Immature natural killer cell (primary cell): ENCODE results near the gene HOXD10. TPM values are rescaled to one million over a fixed set of nuclear protein-coding genes. Genes with fewer than 3 reads are reported as not detected.
A peak's percentile ranks its signal among the peaks of the same experiment; 100 is the strongest.

ENCODE experiments used
- DNase-seq, 3 donors: peaks; one replicate each; pipeline ENCODE4 v3.0.0; 2022; ENCODE audit warnings: mixed read lengths in 1 of 3
- H3K27ac Mint-ChIP-seq, 6 donors: one replicate each; pipeline ENCODE4 v1.8.0; 2020; ENCODE audit warnings: mixed read lengths in 6 of 6, mild to moderate bottlenecking in 5 of 6, inconsistent platforms in 4 of 6, moderate library complexity in 3 of 6
- H3K27me3 Mint-ChIP-seq, 3 donors: one replicate each; pipeline ENCODE4 v1.8.0; 2020 to 2021; ENCODE audit warnings: low read depth in 3 of 3, mild to moderate bottlenecking in 3 of 3, mixed read lengths in 3 of 3, moderate library complexity in 3 of 3, inconsistent platforms in 1 of 3
- H3K36me3 Mint-ChIP-seq, 3 donors: one replicate each; pipeline ENCODE4 v1.8.0; 2020; ENCODE audit warnings: mixed read lengths in 3 of 3, inconsistent platforms in 2 of 3, mild to moderate bottlenecking in 2 of 3
- H3K4me1 Mint-ChIP-seq, 2 donors: one replicate each; pipeline ENCODE4 v1.8.0; 2020; ENCODE audit warnings: inconsistent platforms in 2 of 2, mild to moderate bottlenecking in 2 of 2, mixed read lengths in 2 of 2, moderate library complexity in 1 of 2
- H3K4me3 Mint-ChIP-seq, 5 donors: one replicate each; pipeline ENCODE4 v1.8.0; 2020; ENCODE audit warnings: mild to moderate bottlenecking in 5 of 5, mixed read lengths in 5 of 5, inconsistent platforms in 3 of 5, moderate library complexity in 3 of 5
- H3K9me3 Mint-ChIP-seq, 6 donors: one replicate each; pipeline ENCODE4 v1.8.0; 2020; ENCODE audit warnings: mild to moderate bottlenecking in 6 of 6, mixed read lengths in 6 of 6, inconsistent platforms in 4 of 6, moderate library complexity in 3 of 6
- polyA plus RNA-seq, 3 donors: library from polyadenylated mRNA; unstranded; fragments of 300-500 nt; fragmentation: Illumina TruSeq; gene quantifications; one replicate each; pipeline ENCODE4 v1.2.3, GENCODE V29; 2021

The HOXD10 gene
- polyA plus RNA-seq, 3 donors from 2014 or later: not detected

- Mint-ChIP-seq H3K4me1 (no peaks in the 10 kb centered on the region), H3K4me3 (no peak overlapping the region), H3K36me3 (no peaks in the 10 kb centered on the region), H3K27ac (no peak overlapping the region), H3K27me3 (peaks cover 27 to 43% (median 35%) of the 10 kb centered on the region in 3 donors), H3K9me3 (peaks cover 0 to 5% (median 0%) of the 10 kb centered on the region in 6 donors)
- no peak for DNase-seq
Observed at GRCh38 chr2:176157499-176158185, 41.1 kb downstream of the HOXD10 start.

GRCh38 chr2:176158186-176158591, 41.6 kb downstream of the HOXD10 start:
- Mint-ChIP-seq H3K36me3 (peaks cover 0 to under 1% (median 0%) of the 10 kb centered on the region in 3 donors), H3K4me1 (no peaks in the 10 kb centered on the region), H3K9me3 (peaks cover 0 to 4% (median 0%) of the 10 kb centered on the region in 6 donors), H3K4me3 (no peak overlapping the region), H3K27ac (no peak overlapping the region), H3K27me3 (peaks cover 25 to 44% (median 37%) of the 10 kb centered on the region in 3 donors)
- DNase-seq: no peak

- no peak for DNase-seq
- peaks cover 31 to 51% (median 40%) of the 10 kb centered on the region in 3 donors for H3K27me3 Mint-ChIP-seq
- H3K36me3 Mint-ChIP-seq: peaks cover 0 to 6% (median 0%) of the 10 kb centered on the region in 3 donors
- no peak overlapping the region for H3K27ac Mint-ChIP-seq
- H3K4me1 Mint-ChIP-seq: peaks cover 0 to 4% of the 10 kb centered on the region in 2 donors
- H3K9me3 Mint-ChIP-seq: peaks cover 0 to 9% (median 2%) of the 10 kb centered on the region in 6 donors
- H3K4me3 Mint-ChIP-seq: no peak overlapping the region
Observed at GRCh38 chr2:176158855-176159662, 42.5 kb downstream of the HOXD10 start.

GRCh38 chr2:176159663-176160250, 43.2 kb downstream of the HOXD10 start:
- H3K27me3 Mint-ChIP-seq: peaks cover 31 to 52% (median 44%) of the 10 kb centered on the region in 3 donors
- H3K36me3 Mint-ChIP-seq: peaks cover 0 to 10% (median 0%) of the 10 kb centered on the region in 3 donors
- no peak for DNase-seq
- no peak overlapping the region for H3K4me3 Mint-ChIP-seq
- H3K27ac Mint-ChIP-seq: no peak overlapping the region
- peaks cover 0 to 14% (median 4%) of the 10 kb centered on the region in 6 donors for H3K9me3 Mint-ChIP-seq
- peaks cover 2 to 8% of the 10 kb centered on the region in 2 donors for H3K4me1 Mint-ChIP-seq

- no peak overlapping the region for H3K4me3 Mint-ChIP-seq
- H3K36me3 Mint-ChIP-seq: peaks cover 0 to 10% (median 0%) of the 10 kb centered on the region in 3 donors
- no peak for DNase-seq
- peaks cover 2 to 8% of the 10 kb centered on the region in 2 donors for H3K4me1 Mint-ChIP-seq
- no peak overlapping the region for H3K27ac Mint-ChIP-seq
- peaks cover 25 to 49% (median 47%) of the 10 kb centered on the region in 3 donors for H3K27me3 Mint-ChIP-seq
- peaks cover 0 to 14% (median 4%) of the 10 kb centered on the region in 6 donors for H3K9me3 Mint-ChIP-seq
Observed at GRCh38 chr2:176160251-176160985, 43.8 kb downstream of the HOXD10 start.

GRCh38 chr2:176160986-176161824, 44.6 kb downstream of the HOXD10 start:
- peaks cover 28 to 51% (median 45%) of the 10 kb centered on the region in 3 donors for H3K27me3 Mint-ChIP-seq
- H3K9me3 Mint-ChIP-seq: peaks cover 0 to 14% (median 4%) of the 10 kb centered on the region in 6 donors
- no peak overlapping the region for H3K4me3 Mint-ChIP-seq
- H3K27ac Mint-ChIP-seq: no peak overlapping the region
- peaks cover 0 to 10% (median 3%) of the 10 kb centered on the region in 3 donors for H3K36me3 Mint-ChIP-seq
- peaks cover 2 to 8% of the 10 kb centered on the region in 2 donors for H3K4me1 Mint-ChIP-seq
- no peak for DNase-seq

- H3K4me1 Mint-ChIP-seq: peaks cover 2 to 8% of the 10 kb centered on the region in 2 donors
- no peak for DNase-seq
- H3K4me3 Mint-ChIP-seq: no peak overlapping the region
- no peak overlapping the region for H3K27ac Mint-ChIP-seq
- H3K36me3 Mint-ChIP-seq: peaks cover 0 to 10% (median 3%) of the 10 kb centered on the region in 3 donors
- peaks cover 28 to 58% (median 47%) of the 10 kb centered on the region in 3 donors for H3K27me3 Mint-ChIP-seq
- peaks cover 0 to 19% (median 4%) of the 10 kb centered on the region in 6 donors for H3K9me3 Mint-ChIP-seq
Observed at GRCh38 chr2:176161825-176162626, 45.4 kb downstream of the HOXD10 start.

GRCh38 chr2:176162911-176163671, 46.5 kb downstream of the HOXD10 start:
- H3K4me1 Mint-ChIP-seq: peaks cover 2 to 8% of the 10 kb centered on the region in 2 donors
- H3K4me3 Mint-ChIP-seq: no peak overlapping the region
- peaks cover 0 to 10% (median 3%) of the 10 kb centered on the region in 3 donors for H3K36me3 Mint-ChIP-seq
- H3K27me3 Mint-ChIP-seq: peaks cover 25 to 53% (median 51%) of the 10 kb centered on the region in 3 donors
- H3K27ac Mint-ChIP-seq: no peak overlapping the region
- no peak for DNase-seq
- peaks cover 0 to 25% (median 4%) of the 10 kb centered on the region in 6 donors for H3K9me3 Mint-ChIP-seq

- no peak for DNase-seq
- peaks cover 0 to 10% (median 3%) of the 10 kb centered on the region in 3 donors for H3K36me3 Mint-ChIP-seq
- peaks cover 0 to 25% (median 4%) of the 10 kb centered on the region in 6 donors for H3K9me3 Mint-ChIP-seq
- H3K27ac Mint-ChIP-seq: no peak overlapping the region
- H3K4me1 Mint-ChIP-seq: peaks cover 2 to 8% of the 10 kb centered on the region in 2 donors
- H3K4me3 Mint-ChIP-seq: peak overlapping the region in 1 of 5 donors; percentile 33
- H3K27me3 Mint-ChIP-seq: peaks cover 25 to 50% (median 49%) of the 10 kb centered on the region in 3 donors
Observed at GRCh38 chr2:176163672-176164056, 47.1 kb downstream of the HOXD10 start.

GRCh38 chr2:176164201-176164600, 47.6 kb downstream of the HOXD10 start:
- no peak for DNase-seq
- H3K4me3 Mint-ChIP-seq: peak overlapping the region in 2 of 5 donors; percentile 5 to 33
- peaks cover 25 to 49% (median 48%) of the 10 kb centered on the region in 3 donors for H3K27me3 Mint-ChIP-seq

More at GRCh38 chr2:176164201-176164600, 47.6 kb downstream of the HOXD10 start:
- peaks cover 0 to 25% (median 4%) of the 10 kb centered on the region in 6 donors for H3K9me3 Mint-ChIP-seq
- H3K27ac Mint-ChIP-seq: no peak overlapping the region
- peaks cover 2 to 8% of the 10 kb centered on the region in 2 donors for H3K4me1 Mint-ChIP-seq
- peaks cover 0 to 10% (median 3%) of the 10 kb centered on the region in 3 donors for H3K36me3 Mint-ChIP-seq
